GM12892 (cell line): Measurements from ENCODE around the gene PEAK3.

Experiments used
- POLR2A ChIP-seq: IDR thresholded peaks from 2 replicates; pipeline ENCODE4 v1.6.1; 2011; ENCODE audit warnings: low read depth, low read length, control low read depth
- TAF1 ChIP-seq: IDR thresholded peaks from 2 replicates; pipeline ENCODE4 v1.6.1; 2011; ENCODE audit warnings: low read depth, mild to moderate bottlenecking, control low read depth, low read length, borderline replicate concordance

DNA sequence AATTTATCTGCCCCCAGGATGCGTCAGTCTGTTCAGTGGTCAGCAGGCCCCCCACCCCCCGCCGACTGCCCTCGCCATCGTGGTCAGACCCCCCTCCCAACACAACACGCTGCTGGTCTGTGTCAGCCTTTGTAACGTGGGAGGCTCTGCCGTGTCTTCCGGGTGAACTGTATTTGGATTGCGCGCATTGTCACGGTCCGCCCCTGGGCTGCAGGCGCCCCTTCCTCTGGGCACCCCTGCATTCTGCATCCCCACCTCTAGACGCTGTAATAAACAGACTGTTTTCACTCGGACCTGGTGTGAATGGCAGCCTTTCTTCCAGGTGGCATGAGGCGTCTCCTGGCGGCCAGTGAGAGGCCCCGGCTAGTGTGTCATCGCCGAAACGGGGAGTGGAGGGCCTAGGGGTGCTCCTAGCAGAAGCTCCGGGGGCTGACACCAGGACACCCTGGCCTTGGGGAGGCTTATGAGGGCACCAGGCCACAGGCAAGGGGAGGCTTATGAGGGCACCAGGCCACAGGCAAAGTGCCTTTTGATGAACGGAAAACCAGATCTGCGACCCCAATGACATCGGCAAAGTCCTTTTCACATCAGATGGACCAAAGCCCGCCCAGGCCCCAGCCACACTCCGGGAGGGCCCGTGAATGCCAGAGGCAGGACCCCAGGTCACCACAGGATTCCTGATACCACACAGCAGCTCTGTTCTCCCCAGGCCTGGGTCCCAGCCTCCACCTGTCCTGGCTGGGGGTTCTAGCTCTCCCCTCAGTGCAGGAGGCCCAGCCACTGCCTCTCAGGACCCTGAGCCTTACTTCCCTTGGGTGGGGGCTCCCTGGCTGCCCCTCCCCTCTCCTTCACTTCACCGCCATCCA is 49.5 kb downstream of the PEAK3 start:
- TF ChIP-seq POLR2A (no peak; the same call in none of the 2 replicates), TAF1 (no peak)
